IPS DF 6.9 (cell line): ENCODE measurements around the gene CST9.

Source experiments
- DNase-seq: peaks from one replicate; pipeline ENCODE4 v3.0.0-alpha.2; 2013; ENCODE audit warnings: low read depth, low spot score
- H3K27ac ChIP-seq: one replicate; pipeline ENCODE4 v1.5.1; 2013; ENCODE audit warnings: low read length, control low read depth
- H3K27me3 ChIP-seq: 2 replicates; pipeline ENCODE4 v1.6.1; 2013; ENCODE audit warnings: mild to moderate bottlenecking, low read length; ENCODE audit not compliant: control insufficient read depth, insufficient read depth
- H3K36me3 ChIP-seq: 2 replicates; pipeline ENCODE4 v1.6.1; 2013; ENCODE audit warnings: low read length; ENCODE audit not compliant: control insufficient read depth, insufficient read depth
- H3K4me1 ChIP-seq: 2 replicates; pipeline ENCODE4 v1.6.1; 2013; ENCODE audit warnings: low read length; ENCODE audit not compliant: control insufficient read depth, insufficient read depth
- H3K4me3 ChIP-seq: 2 replicates; pipeline ENCODE4 v1.5.1; 2013; ENCODE audit warnings: mild to moderate bottlenecking, low read length
- H3K9me3 ChIP-seq: 2 replicates; pipeline ENCODE4 v1.6.1; 2013; ENCODE audit warnings: low read length, inconsistent platforms; ENCODE audit not compliant: control insufficient read depth, insufficient read depth
- WGBS: extraction: QIAGEN DNeasy Blood & Tissue Kit; methylation state at CpG from one replicate; pipeline ENCODE4 v1.1.7; 2013; ENCODE audit warnings: mixed read lengths, missing lambda C conversion rate; ENCODE audit not compliant: insufficient read length, insufficient coverage; 5-methylcytosine and 5-hydroxymethylcytosine counted together

Gene CST9

DNA sequence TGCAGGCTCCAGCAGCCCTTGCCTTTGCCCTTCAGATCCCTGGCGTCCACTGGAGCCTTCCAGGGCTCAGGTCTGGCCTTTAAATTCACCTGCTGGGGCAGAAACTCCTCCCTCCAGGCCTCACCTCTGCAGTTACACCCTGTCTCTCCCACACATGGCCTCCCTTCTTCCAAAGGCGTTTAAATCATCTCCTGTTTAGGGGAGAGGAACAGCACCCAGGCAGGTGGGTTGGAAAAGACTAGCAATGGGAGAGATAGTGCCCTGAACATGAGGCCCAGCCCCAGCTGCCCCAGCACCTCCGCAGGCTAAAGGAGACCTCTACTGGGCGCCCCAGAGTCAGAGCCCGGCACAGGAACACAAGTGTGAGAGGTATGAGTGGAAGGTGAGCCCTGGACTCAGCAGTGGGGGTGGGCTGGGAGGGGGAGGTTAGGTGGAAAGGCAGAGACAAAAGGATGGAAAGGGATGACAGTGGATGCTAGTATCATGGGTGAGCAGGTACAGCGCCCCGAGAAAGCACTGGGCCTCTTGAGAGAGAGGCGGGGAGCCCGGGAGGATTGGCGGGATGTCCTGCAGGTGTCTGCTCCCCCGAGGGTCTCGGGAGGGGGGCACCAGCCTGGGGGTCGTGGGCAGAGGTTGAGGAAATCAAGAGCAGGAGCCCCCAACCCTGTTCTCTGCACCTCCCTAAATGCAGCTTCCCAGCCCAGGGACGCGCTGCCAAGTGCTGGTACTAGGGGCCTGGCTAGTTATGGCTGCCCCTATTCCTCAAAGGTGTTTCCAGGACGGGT, at the start of gene CST9:
Gene CST9, minus strand, starts transcription at position 51 of the 785 bp plus-strand sequence. CDS start 53 bp downstream, outside the sequence.
- Histone ChIP-seq H3K27me3 (no peaks in the 10 kb centered on the region), H3K9me3 (no peaks in the 10 kb centered on the region), H3K4me3 (no peak within 1 kb of the TSS), H3K4me1 (peaks cover 2% of the 10 kb centered on the region; the same call in 1 of the 2 replicates), H3K27ac (no peak within 1 kb of the TSS), H3K36me3 (no peaks in the 10 kb centered on the region)
- no peak for DNase-seq
- WGBS: no CpG with 5 or more reads among the region's 16 CpGs

- no peaks in the 10 kb centered on the region for H3K27me3 ChIP-seq
- no peaks in the 10 kb centered on the region for H3K4me1 ChIP-seq
- DNase-seq: no peak
- WGBS: no CpG with 5 or more reads among the region's 4 CpGs
- H3K36me3 ChIP-seq: no peaks in the 10 kb centered on the region
- H3K4me3 ChIP-seq: no peak overlapping the region
- no peaks in the 10 kb centered on the region for H3K9me3 ChIP-seq
- no peak overlapping the region for H3K27ac ChIP-seq
Measured at GRCh38 chr20:23654717-23655116, 49.0 kb upstream of the CST9 start.

- no peaks in the 10 kb centered on the region for H3K9me3 ChIP-seq
- WGBS: no CpG with 5 or more reads among the region's 2 CpGs
Measured at GRCh38 chr20:23654000-23654399, 48.3 kb upstream of the CST9 start.

DNA sequence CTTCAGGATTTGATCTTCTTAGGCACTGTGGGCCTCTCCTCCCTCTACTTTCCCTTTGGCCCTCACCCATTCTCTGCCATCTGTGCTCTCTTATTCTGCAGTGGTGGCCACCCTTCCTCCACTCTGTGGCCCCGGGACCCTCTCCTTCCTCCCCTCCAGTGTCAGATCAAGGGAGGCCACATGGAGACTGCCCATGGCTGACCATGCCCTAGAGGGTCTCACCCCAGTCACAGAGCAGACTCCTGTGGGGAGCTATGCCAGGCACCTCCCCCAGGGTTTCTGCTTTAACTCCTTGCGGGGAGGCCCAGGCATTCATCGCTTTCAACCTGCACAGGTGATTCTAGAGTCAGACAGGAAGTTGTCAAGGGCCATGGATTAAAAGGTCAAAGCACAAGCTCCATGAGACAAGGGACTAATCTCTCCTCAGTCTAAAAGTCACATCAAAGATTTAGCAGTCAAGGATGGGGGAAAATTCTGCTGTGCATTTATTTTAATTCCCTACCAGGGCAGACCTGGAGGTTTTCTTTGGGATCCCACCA, 47.8 kb upstream of the CST9 start:
- no peaks in the 10 kb centered on the region for H3K27me3 ChIP-seq
- H3K27ac ChIP-seq: no peak overlapping the region
- no peaks in the 10 kb centered on the region for H3K36me3 ChIP-seq
- no peaks in the 10 kb centered on the region for H3K9me3 ChIP-seq
- DNase-seq: no peak
- H3K4me3 ChIP-seq: no peak overlapping the region
- no peaks in the 10 kb centered on the region for H3K4me1 ChIP-seq
- WGBS: no CpG with 5 or more reads among the region's 3 CpGs

More at GRCh38 chr20:23654000-23654399, 48.3 kb upstream of the CST9 start:
- Histone ChIP-seq H3K4me3 (no peak overlapping the region), H3K27me3 (no peaks in the 10 kb centered on the region), H3K27ac (no peak overlapping the region), H3K36me3 (no peaks in the 10 kb centered on the region), H3K4me1 (no peaks in the 10 kb centered on the region)
- no peak for DNase-seq

DNA sequence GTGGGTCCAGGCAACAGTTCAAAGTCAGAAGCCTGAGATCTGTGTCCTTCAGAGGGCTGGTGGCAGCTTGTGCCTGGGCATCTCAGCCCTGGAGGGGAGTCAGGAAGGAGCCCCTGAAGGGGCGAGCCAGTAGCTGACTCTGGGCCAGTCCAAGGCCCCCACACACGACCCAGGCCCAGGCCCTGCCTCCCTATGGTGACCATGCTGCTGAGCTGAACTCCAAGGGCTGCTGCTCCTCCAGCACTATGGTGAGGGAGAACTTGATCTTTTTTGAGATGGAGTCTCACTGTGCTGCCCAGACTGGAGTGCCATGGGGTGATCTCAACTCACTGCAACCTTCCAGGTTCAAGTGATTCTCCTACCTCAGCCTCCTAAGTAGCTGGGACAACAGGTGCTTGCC, 47.2 kb upstream of the CST9 start:
- Histone ChIP-seq H3K27ac (no peak overlapping the region), H3K36me3 (no peaks in the 10 kb centered on the region), H3K4me3 (no peak overlapping the region), H3K4me1 (no peaks in the 10 kb centered on the region), H3K27me3 (no peaks in the 10 kb centered on the region), H3K9me3 (no peaks in the 10 kb centered on the region)
- DNase-seq: no peak
- no CpG with 5 or more reads among the region's 2 CpGs for WGBS

GRCh38 chr20:23652371-23652770, 46.7 kb upstream of the CST9 start:
- H3K4me1 ChIP-seq: no peaks in the 10 kb centered on the region
- no peak for DNase-seq

DNA sequence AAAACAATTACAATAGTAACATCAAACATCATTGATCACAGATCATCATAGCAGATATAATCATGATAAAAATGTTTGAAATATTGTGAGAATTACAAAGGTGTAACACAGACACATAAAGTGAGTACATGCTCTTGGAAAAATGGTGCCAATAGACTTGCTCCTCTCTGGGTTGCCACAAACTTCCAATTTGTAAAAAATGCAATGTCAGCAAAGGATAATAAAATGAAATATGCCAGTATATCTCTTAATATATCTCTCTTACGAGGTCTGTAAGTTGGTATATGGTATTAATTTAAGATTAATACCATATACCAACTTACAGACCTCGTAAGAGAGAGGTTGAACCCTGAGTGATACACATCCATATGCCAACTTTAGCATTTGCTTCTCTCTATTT, 45.4 kb upstream of the CST9 start:
- no peaks in the 10 kb centered on the region for H3K27me3 ChIP-seq
- no peak overlapping the region for H3K27ac ChIP-seq
- H3K9me3 ChIP-seq: no peaks in the 10 kb centered on the region
- no peaks in the 10 kb centered on the region for H3K36me3 ChIP-seq
- no CpG with 5 or more reads among the region's 2 CpGs for WGBS
- H3K4me1 ChIP-seq: no peaks in the 10 kb centered on the region
- no peak overlapping the region for H3K4me3 ChIP-seq
- DNase-seq: no peak

More at GRCh38 chr20:23652371-23652770, 46.7 kb upstream of the CST9 start:
- Histone ChIP-seq H3K9me3 (no peaks in the 10 kb centered on the region), H3K27ac (no peak overlapping the region), H3K36me3 (no peaks in the 10 kb centered on the region), H3K4me3 (no peak overlapping the region), H3K27me3 (no peaks in the 10 kb centered on the region)

DNA sequence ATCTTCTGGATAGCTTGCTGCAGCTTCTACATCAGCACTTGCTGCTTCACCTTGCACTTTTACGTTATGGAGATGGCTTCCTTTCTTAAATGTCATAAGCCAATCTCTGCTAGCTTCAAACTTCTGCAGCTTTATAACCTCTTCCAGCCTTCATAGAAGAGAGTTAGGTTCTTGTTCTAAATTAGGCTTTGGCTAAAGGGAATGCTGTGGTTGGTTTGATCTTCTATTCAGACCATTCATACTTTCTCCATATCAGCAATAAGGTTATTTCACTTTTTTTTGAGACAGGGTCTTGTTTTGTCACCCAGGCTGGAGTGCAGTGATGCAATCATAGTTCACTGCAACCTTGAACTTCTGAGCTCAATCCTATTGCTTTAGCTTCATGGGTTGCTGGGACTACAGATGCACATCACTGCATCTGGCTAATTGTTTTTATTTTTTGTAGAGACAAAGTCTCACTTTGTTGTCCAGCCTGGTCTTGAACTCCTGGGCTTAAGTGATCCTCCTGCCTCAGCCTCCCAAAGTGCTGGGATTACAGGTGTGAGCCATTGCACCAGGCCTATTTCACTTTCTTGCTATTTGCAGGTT, 44.2 kb upstream of the CST9 start:
- Histone ChIP-seq H3K9me3 (no peaks in the 10 kb centered on the region), H3K27me3 (no peaks in the 10 kb centered on the region), H3K36me3 (no peaks in the 10 kb centered on the region), H3K27ac (no peak overlapping the region), H3K4me3 (no peak overlapping the region), H3K4me1 (no peaks in the 10 kb centered on the region)
- DNase-seq: no peak
- WGBS: no CpG with 5 or more reads among the region's 1 CpG

DNA sequence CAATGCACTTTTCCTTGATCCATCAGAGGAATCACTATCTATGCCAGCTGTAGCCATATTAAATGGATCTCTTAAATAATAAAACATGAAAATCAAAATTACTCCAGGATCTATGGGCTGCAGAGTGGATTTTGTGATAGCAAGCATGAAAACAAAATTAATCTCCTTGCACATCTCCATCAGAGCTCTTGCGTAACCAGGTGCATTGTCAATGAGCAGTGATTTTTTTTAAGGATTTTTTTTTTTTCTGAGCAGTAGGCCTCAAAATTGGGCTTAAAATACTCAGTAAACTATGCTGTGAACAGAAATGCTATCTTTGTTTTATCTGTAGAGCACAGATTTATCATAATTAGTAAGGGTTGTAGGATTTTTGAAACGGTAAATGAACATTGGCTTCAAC, 43.5 kb upstream of the CST9 start:
- Histone ChIP-seq H3K36me3 (no peaks in the 10 kb centered on the region), H3K27me3 (no peaks in the 10 kb centered on the region), H3K4me1 (no peaks in the 10 kb centered on the region), H3K27ac (no peak overlapping the region), H3K4me3 (no peak overlapping the region), H3K9me3 (no peaks in the 10 kb centered on the region)
- WGBS: no CpG with 5 or more reads among the region's 2 CpGs
- DNase-seq: no peak

- no CpG with 5 or more reads among the region's 2 CpGs for WGBS
- no peaks in the 10 kb centered on the region for H3K4me1 ChIP-seq
- no peaks in the 10 kb centered on the region for H3K27me3 ChIP-seq
- H3K4me3 ChIP-seq: no peak overlapping the region
- H3K36me3 ChIP-seq: no peaks in the 10 kb centered on the region
- DNase-seq: no peak
- H3K9me3 ChIP-seq: no peaks in the 10 kb centered on the region
- no peak overlapping the region for H3K27ac ChIP-seq
Measured at GRCh38 chr20:23647346-23647745, 41.6 kb upstream of the CST9 start.
